Adipose tissue (tissue), 3 donors: ENCODE results near the gene PTPRZ1. TPM values are rescaled to one million over a fixed set of nuclear protein-coding genes. Genes with fewer than 3 reads are reported as not detected.

ENCODE experiments used
- H3K27ac ChIP-seq: one replicate; pipeline ENCODE4 v1.5.1; 2013; ENCODE audit warnings: low read depth, low read length
- WGBS, 3 donors: extraction: QIAGEN DNeasy Blood & Tissue Kit; methylation state at CpG; one replicate each; pipeline ENCODE4 v1.1.7; 2013; 5-methylcytosine and 5-hydroxymethylcytosine counted together
- polyA plus RNA-seq, 3 donors: library from polyadenylated mRNA; stranded (reverse); fragments of 200-250 nt; gene quantifications; one replicate each; pipeline ENCODE4 v1.2.3, GENCODE V29; 2013
- donor health status: healthy with polysubstance abuse.
- donor health status: Bipolar disorder and iron deficiency.
- donor health status: healthy.

The PTPRZ1 gene
- polyA plus RNA-seq, 3 donors = 0.76 to 1.6 (median 1.1) TPM

DNA sequence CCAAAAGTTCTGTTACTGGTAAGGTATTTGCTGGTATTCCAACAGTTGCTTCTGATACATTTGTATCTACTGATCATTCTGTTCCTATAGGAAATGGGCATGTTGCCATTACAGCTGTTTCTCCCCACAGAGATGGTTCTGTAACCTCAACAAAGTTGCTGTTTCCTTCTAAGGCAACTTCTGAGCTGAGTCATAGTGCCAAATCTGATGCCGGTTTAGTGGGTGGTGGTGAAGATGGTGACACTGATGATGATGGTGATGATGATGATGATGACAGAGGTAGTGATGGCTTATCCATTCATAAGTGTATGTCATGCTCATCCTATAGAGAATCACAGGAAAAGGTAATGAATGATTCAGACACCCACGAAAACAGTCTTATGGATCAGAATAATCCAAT is 140.1 kb downstream of the PTPRZ1 start:
- no peak overlapping the region for H3K27ac ChIP-seq
- WGBS, 3 donors = 55 to 87% (median 70%) methylated on average over 2 of the region's 2 CpGs

DNA sequence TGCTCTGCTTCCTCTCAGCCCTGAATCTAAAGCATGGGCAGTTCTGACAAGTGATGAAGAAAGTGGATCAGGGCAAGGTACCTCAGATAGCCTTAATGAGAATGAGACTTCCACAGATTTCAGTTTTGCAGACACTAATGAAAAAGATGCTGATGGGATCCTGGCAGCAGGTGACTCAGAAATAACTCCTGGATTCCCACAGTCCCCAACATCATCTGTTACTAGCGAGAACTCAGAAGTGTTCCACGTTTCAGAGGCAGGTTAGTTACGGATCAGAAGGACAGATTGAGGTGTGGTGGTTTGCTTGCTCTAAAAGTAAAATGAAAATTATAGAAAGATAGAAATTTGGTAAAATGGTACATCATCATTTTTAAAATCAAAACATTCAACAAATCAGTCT is 140.7 kb downstream of the PTPRZ1 start:
- 81 to 86% (median 83%) methylated on average over 3 of the region's 3 CpGs for WGBS, 3 donors
- no peak overlapping the region for H3K27ac ChIP-seq

DNA sequence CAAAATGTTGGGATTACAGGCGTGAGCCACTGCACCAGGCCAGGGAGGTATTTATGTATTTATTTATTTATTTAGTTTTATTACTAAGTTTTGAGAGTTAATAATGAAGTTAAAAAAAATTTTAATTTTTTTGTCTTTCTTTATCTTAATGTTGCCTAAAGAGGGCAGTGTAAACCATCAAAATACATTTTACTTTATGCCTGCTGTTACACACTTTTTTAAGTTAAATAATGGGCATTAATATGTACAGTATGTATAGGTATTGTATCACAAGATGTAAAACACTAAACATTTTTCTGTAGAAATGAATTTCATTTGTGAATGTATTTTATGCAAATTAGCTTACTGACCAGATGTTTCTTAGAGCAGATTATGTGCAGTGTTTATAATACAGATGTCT is 141.7 kb downstream of the PTPRZ1 start:
- 96 to 100% (median 100%) methylated on average over 1 of the region's 1 CpG for WGBS, 3 donors

GRCh38 chr7:122018032-122018431 is 145.1 kb downstream of the PTPRZ1 start:
- H3K27ac ChIP-seq = no peak overlapping the region
- WGBS, 3 donors = 38 to 62% (median 60%) methylated on average over 1 of the region's 1 CpG

More for the DNA sequence above, 141.7 kb downstream of the PTPRZ1 start:
- no peak overlapping the region for H3K27ac ChIP-seq

DNA sequence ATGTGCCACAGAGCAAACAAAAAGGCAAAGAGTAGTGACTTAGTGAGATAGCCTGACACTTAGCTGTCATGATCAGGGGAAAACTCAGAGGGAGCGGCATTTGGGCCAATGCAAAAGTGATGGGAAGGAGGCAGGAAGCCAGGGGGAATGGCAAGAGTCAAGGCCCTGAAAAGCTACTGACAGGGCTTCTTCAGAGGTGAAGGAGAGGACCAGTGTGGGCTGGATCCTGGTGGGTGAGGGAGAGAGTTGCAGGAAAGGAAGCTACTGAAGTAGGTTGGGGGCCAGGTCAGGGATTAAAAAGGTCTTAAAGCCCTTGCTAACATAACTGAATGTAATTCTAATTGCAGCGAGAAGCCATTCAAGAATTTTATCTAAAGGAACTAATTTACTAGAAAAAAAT is 154.1 kb downstream of the PTPRZ1 start:
- WGBS, 3 donors = 85 to 96% (median 96%) methylated on average over 2 of the region's 2 CpGs
- no peak overlapping the region for H3K27ac ChIP-seq

- H3K27ac ChIP-seq = no peak overlapping the region
- WGBS, 3 donors = 74 to 88% (median 83%) methylated on average over 1 of the region's 1 CpG
Observed at GRCh38 chr7:122033641-122034040, 160.7 kb downstream of the PTPRZ1 start.

- H3K27ac ChIP-seq = no peak overlapping the region
- WGBS, 3 donors = 74 to 93% (median 87%) methylated on average over 1 of the region's 1 CpG
Observed at GRCh38 chr7:122035876-122036275, 162.9 kb downstream of the PTPRZ1 start.

DNA sequence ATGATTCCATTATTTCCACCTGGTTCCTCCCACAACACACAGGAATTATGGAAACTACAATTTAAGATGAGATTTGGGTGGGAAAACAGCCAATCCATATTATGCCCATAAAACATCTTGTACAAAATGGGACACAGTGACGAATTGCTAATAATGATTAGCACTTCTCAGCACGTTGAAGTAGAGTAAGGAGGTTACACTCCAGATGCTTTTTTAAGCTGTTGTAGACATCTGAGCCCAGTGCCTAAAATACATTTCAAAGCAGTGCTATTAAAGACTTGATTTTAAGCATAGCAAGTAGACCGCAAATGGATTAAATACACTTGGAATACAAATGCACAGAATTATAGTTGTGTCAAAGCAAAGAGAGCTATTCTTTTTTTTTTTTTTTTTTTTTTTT is 165.2 kb downstream of the PTPRZ1 start:
- 71 to 86% (median 81%) methylated on average over 3 of the region's 3 CpGs for WGBS, 3 donors
- H3K27ac ChIP-seq = no peak overlapping the region

- 79 to 89% (median 82%) methylated on average over 3 of the region's 3 CpGs for WGBS, 3 donors
Observed at GRCh38 chr7:122038904-122039303, 165.9 kb downstream of the PTPRZ1 start.

DNA sequence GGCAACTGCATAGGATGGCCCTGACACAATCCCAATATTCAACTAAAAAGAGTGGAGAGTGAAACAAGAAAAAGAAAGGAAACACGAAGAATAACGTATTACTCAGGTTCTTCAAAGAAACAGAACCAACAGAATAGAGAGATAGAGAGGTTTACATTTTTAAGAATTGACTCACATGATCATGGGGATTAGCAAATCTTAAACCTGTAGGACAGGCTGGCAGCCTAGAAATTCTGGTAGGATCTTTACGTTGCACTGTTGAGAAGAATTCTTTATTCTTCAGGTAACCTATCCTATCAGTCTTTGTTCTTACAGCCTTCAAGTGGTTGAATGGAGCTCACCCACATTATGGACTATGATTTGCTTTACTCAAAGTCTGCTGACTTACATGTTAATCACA is 167.2 kb downstream of the PTPRZ1 start:
- H3K27ac ChIP-seq = no peak overlapping the region
- WGBS, 3 donors = 86 to 91% (median 86%) methylated on average over 3 of the region's 3 CpGs

More at GRCh38 chr7:122038904-122039303, 165.9 kb downstream of the PTPRZ1 start:
- no peak overlapping the region for H3K27ac ChIP-seq

DNA sequence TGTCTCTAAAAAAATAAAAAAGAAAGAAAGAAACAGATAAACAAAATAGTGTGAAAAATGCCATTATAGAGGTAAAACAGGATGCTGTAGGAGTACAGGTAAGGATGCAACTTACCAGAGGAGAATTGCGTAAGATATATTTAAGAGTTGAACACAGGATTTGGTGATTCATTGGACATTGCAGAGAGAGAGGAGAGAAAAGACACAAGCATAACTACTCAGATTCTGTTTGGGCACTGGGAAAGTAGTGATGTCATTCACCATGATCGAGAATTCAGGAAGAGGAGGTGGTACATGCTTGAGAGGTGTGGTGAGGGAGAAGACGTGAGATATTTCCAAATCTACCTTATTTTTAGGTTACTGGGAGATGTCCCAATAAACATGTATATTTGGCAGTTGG is 173.4 kb downstream of the PTPRZ1 start:
- WGBS, 3 donors = 83 to 97% (median 83%) methylated on average over 3 of the region's 3 CpGs
- H3K27ac ChIP-seq = no peak overlapping the region

DNA sequence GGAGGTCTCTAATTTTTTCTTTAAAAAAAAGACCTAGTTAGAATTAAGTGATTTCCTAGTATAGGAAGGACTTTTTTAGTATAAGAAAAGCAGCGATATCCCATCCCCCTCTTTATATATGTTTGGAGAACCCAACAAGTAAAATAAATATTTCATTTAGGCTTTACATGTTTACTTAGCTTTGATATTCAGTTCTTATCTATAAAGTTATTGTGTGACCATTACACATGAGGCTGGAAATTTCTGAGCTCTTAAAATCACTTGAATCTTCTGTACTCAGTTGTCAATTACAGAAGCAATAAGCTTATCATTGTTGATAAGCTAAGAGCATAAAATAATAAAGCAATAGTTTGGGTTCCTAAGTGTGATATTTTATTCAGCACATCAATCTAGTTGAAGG is 181.4 kb downstream of the PTPRZ1 start:
- 21 to 94% (median 87%) methylated on average over 1 of the region's 1 CpG for WGBS, 3 donors
- H3K27ac ChIP-seq = no peak overlapping the region

GRCh38 chr7:122055073-122055472 is 182.1 kb downstream of the PTPRZ1 start:
- 39 to 71% (median 67%) methylated on average over 1 of the region's 1 CpG for WGBS, 3 donors
- H3K27ac ChIP-seq = no peak overlapping the region

DNA sequence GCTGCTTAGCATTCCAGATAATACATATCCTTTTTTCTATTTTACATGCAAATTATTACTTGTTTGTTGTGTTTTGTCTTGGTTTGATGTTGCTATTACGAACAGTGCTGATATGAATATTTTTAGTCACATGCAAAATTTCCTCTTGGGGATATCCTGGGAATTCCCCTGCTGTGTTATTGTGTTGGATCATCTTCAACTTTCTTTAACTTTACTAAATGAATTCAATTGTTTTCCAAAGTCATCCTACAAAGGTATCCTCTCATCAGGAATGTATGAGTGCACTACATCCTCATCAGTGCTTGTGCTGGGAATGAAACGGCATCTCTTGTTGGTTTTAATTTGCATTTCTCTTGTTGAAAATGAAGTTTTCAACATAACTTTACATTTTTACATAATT is 184.0 kb downstream of the PTPRZ1 start:
- no peak overlapping the region for H3K27ac ChIP-seq
- 58 to 75% (median 62%) methylated on average over 2 of the region's 2 CpGs for WGBS, 3 donors

- 59 to 71% (median 60%) methylated on average over 4 of the region's 4 CpGs for WGBS, 3 donors
- H3K27ac ChIP-seq = no peak overlapping the region
Observed at GRCh38 chr7:122059542-122059941, 186.6 kb downstream of the PTPRZ1 start.

DNA sequence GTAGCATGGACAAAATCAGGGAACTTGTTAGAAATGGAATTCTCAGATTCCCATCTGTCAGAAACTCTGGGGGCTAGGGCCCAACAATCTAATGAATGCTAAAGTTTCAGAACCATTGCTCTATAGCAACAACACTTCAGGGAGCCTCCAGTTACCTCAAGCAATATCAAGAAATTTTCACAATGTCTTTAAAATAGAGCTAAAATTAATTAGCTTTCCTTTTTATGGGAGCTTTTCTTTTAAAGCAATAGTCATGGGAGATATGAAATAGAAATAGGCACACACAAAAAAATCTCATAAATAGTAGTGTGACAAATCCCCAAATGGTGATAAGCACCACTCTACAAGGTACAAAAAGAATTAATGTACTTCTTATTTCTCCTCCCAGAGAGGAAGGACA is 190.2 kb downstream of the PTPRZ1 start:
- no peak overlapping the region for H3K27ac ChIP-seq

DNA sequence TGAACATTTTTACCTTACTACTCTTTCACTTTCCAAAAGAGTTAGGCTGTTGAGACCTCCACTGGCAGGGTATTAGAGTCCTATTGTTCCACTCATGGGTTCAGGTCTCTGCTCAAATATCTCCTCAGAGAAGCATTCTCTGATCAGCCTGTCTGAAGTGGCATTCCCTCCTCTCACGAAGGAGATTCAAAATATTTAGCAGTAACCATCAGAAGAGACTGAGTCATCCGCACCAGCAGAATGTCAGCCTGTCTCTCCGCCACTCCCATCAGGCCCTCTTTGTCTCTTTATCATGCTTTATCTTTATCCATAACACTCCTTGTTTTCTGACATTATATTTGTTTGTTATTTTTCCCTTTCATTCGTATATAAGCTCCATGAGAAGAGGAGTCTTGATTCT is 192.0 kb downstream of the PTPRZ1 start:
- 82 to 87% (median 84%) methylated on average over 4 of the region's 4 CpGs for WGBS, 3 donors
- H3K27ac ChIP-seq = no peak overlapping the region

DNA sequence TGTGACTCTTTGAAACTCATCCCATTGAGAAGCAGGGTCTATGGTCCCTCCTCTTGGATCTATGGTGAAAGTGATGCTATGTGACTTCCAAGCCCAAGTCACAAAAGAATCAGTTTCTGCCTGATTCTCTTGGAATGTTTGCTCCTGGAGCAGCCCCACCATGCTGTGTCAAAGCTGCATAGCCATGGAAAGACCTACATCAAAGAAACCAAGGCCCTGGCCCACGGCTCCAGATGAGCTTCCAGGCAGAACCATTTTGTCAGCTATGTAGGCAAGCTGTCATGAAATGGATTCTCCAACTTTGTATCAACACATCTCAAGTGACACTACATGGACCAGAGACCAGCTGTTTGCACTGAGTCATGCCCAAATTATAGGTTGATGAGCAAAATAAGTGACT is 194.1 kb downstream of the PTPRZ1 start:
- no peak overlapping the region for H3K27ac ChIP-seq
- WGBS, 3 donors = 57 to 76% (median 75%) methylated on average over 1 of the region's 1 CpG

- 67 to 78% (median 71%) methylated on average over 1 of the region's 1 CpG for WGBS, 3 donors
- no peak overlapping the region for H3K27ac ChIP-seq
Observed at GRCh38 chr7:122068046-122068445, 195.1 kb downstream of the PTPRZ1 start.

DNA sequence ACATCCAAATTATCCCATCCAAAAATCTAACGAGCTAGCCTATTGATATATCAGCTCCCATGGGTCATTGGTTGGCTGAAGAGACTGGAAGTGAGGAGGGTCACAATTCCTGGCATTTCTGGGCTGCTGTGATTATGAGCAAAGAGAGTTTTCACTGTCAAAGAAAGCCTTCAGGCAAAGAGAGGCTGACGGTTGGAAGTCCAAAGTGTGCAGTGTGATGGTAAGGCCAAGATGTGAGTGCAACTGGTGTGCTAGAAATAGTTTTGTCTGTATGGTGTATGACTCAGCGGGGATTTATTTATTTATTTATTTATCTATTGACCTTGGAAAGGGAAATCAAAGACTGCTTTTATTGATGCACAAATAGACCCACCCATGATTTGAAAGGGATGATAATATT is 196.0 kb downstream of the PTPRZ1 start:
- no peak overlapping the region for H3K27ac ChIP-seq
- 66 to 69% (median 69%) methylated on average over 3 of the region's 3 CpGs for WGBS, 3 donors

DNA sequence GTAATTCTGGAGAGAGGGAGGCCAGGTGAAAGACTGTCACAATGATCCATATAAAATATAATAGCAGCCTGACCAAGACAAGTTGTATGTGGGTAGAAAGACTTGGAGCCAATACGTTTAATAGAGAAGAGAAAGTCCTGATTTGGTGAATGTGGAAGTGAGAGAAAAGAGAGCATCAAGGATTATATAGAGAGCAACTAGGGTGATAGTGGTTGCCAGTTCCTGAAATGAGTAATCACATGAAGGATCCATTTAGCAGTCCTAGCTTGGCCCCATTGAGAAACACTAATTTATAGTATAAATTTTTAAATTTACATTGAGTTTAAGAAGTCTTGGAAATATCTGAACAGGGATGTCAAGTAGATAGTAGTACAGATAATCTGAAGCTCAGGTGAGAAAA is 197.1 kb downstream of the PTPRZ1 start:
- no peak overlapping the region for H3K27ac ChIP-seq
- 33 to 55% (median 55%) methylated on average over 1 of the region's 1 CpG for WGBS, 3 donors
